Adrenal gland (tissue), 5 donors: Measurements from ENCODE around the gene PHYHD1.

Experiments
- POLR2A ChIP-seq, 2 donors: fragments of 450-650 bp; IDR thresholded peaks; one replicate each; pipeline ENCODE4 v1.6.1; 2017; ENCODE audit warnings: antibody characterized with exemption in 2 of 2, mild to moderate bottlenecking in 2 of 2, moderate library complexity in 1 of 2
- TF ChIP-seq, protein P1 (sequence below), 6 experiments: fragments of 450-650 bp in 4 of 6; fragments of 200-600 bp in 2 of 6; sonication (generic) in 1 of 6; IDR thresholded peaks; 1 replicate in 5 of 6; 2 replicates in 1 of 6; pipeline versions ENCODE4 v1.5.1 to v1.8.0; 2016 to 2021; ENCODE audit warnings: antibody characterized with exemption in 6 of 6, mild to moderate bottlenecking in 2 of 6, moderate library complexity in 1 of 6
- donor health status: DM: no; HTN: no; CAD: no.

GRCh38 chr9:128969491-128969890 is 48.7 kb downstream of the PHYHD1 start:
- TF ChIP-seq, protein P1, sequence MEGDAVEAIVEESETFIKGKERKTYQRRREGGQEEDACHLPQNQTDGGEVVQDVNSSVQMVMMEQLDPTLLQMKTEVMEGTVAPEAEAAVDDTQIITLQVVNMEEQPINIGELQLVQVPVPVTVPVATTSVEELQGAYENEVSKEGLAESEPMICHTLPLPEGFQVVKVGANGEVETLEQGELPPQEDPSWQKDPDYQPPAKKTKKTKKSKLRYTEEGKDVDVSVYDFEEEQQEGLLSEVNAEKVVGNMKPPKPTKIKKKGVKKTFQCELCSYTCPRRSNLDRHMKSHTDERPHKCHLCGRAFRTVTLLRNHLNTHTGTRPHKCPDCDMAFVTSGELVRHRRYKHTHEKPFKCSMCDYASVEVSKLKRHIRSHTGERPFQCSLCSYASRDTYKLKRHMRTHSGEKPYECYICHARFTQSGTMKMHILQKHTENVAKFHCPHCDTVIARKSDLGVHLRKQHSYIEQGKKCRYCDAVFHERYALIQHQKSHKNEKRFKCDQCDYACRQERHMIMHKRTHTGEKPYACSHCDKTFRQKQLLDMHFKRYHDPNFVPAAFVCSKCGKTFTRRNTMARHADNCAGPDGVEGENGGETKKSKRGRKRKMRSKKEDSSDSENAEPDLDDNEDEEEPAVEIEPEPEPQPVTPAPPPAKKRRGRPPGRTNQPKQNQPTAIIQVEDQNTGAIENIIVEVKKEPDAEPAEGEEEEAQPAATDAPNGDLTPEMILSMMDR (IDR thresholded peaks at IDR 0.05), result no peak
- no peak for TF ChIP-seq POLR2A (IDR thresholded peaks at IDR 0.05)
